GM21619 (cell line): ENCODE measurements around the gene SCUBE1.

ENCODE experiments used
- ATAC-seq: cut with Tn5 transposase; IDR thresholded peaks from one replicate; pipeline ENCODE4 v1.9.1; 2021; ENCODE audit not compliant: unreplicated experiment

The SCUBE1 gene

GRCh38 chr22:43180670-43181069 lies 162.5 kb downstream of the SCUBE1 start:
- ATAC-seq: no peak

DNA sequence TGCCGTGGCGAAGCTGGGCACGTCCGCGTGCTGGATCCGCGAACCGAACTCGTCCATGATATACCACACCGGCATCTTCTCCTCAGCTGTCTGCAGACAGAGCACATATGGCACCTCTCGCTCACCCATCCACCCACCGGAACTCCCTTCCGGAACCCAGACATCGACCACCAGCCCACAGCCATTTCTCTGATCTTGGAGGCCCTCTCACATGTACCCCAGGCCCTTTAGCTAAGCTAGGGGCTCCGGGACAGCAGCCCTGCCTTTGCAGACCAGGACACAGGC lies 163.3 kb downstream of the SCUBE1 start:
- no peak for ATAC-seq

DNA sequence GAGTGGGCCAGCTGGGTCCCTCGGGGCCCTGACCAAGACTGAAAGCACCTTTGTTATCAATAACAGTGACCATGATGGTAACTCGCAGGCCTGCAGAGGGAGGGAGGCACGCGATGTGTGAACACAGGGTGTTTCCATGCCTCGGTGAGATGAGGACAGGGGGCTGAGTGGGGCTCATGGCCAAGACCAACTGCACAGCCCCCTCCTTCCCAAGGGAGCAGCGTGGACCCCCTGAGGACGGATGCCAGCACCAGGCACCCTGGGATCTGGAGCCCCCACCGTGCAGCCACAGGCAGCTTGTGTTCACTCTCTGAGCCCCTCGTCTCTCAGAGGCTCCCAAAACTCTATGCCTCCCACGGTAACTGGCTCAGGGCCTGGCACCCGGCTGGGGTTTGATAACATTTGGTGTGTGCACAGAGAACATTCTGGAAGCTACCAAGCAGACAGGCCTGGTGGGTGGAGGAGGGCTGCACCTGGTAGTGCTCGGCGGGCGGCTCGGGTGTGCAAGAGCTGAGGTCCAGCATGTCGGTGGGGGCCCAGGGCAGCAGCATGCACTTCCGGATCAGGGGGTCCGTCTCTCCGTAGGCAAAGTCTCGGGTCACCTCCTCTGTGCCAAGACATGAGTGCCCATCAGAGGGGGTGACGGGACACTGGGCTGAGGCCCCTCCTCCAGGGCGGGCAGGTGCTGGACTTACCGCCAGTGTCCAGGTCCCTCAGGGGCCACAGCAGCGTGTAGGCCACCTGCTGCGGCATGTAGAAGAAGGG lies 163.8 kb downstream of the SCUBE1 start:
- no peak for ATAC-seq

GRCh38 chr22:43177479-43177878 lies 165.7 kb downstream of the SCUBE1 start:
- no peak for ATAC-seq

- no peak for ATAC-seq
Measured at GRCh38 chr22:43176090-43176489, 167.1 kb downstream of the SCUBE1 start.

DNA sequence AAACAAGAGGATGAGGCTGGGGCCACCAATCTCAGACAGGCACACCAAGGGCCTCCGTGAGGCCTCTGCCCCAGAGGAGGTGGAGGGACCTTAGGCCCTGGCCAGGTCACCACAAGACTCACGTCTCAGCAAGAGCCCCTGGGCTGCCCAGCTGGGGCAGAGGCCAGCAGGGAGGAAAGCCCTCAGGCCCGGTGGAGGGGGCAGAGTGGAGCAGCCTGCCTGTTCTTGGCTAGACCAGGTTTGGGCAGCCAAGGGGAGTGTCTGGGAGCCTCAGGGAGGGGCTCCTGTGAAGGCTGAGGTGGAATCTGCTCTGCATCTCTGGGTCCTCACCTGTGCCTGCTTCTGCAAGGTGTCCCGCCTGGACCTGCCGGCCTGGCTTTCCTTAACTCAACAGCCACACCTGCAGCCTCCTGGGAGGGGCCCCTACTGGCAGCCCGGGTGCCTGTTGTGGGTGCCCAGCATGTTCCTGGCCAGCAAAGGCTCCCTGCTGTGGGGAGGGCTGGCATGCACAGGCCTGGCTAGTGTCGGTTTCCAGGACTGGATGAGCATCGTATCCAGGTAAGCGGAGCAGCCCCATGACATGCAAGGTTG lies 168.1 kb downstream of the SCUBE1 start:
- no peak for ATAC-seq

GRCh38 chr22:43173976-43174720 lies 169.0 kb downstream of the SCUBE1 start:
- no peak for ATAC-seq

GRCh38 chr22:43173566-43173965 lies 169.6 kb downstream of the SCUBE1 start:
- ATAC-seq: no peak

DNA sequence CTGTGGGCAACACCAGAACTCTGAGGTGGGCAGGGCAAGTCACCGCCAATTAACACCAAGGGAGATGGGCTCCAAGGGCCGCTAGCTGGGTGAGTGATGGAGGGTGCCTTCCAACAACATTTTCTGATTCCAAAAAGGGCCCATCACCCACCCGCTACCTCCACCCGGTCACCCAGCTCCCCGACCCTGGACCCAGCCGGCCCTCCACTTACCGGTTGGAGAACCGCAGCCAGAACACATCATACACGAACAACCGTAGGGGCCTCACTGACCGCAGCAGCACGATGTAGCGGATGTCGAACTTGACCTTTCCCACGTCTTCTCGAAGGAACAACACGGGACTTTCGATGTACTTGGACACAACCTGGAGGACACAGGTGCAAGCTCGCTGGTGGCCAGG lies 171.0 kb downstream of the SCUBE1 start:
- ATAC-seq: no peak

- ATAC-seq: no peak
Measured at GRCh38 chr22:43171607-43172006, 171.6 kb downstream of the SCUBE1 start.

GRCh38 chr22:43171019-43171491 lies 172.1 kb downstream of the SCUBE1 start:
- no peak for ATAC-seq

GRCh38 chr22:43170131-43170480 lies 173.1 kb downstream of the SCUBE1 start:
- no peak for ATAC-seq

DNA sequence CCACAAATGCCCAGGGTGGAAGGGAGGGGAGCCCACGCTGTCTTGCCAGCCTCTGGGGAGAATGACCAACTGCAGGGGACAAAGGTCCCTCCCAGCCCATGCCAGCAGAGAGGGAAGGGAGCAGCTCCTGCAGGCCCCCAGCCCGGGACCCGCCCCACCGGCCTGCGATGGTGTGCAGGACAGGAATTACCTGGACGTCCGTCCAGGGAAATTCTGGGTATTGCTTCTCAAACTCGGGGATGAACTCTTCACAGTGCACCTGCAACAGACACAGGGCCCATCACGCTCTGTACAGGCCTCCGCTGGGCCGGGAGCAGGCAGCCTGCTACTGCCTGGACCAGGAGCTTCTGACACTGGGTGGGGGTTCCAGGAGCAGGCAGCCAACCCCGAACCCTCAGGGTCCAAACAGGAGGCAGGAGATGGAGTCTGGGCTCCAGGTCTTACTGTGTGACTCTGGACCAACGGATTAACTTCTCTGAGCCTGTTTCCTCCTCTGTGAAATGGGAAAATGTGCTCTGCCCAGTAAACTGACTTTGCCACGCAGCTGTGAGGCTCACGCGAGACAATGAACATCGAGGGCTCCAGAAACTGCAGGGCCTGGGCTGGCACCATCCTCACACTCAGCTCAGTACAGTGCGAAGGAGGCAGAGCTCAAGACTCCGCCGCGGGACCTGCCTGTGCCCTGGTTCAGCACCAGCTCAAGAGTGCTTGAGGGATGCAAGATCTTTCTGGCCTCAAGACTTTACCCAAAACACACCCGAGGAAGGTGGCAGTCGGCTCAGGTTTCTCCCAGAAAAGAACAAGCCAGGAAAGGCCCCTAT lies 173.7 kb downstream of the SCUBE1 start:
- no peak for ATAC-seq

DNA sequence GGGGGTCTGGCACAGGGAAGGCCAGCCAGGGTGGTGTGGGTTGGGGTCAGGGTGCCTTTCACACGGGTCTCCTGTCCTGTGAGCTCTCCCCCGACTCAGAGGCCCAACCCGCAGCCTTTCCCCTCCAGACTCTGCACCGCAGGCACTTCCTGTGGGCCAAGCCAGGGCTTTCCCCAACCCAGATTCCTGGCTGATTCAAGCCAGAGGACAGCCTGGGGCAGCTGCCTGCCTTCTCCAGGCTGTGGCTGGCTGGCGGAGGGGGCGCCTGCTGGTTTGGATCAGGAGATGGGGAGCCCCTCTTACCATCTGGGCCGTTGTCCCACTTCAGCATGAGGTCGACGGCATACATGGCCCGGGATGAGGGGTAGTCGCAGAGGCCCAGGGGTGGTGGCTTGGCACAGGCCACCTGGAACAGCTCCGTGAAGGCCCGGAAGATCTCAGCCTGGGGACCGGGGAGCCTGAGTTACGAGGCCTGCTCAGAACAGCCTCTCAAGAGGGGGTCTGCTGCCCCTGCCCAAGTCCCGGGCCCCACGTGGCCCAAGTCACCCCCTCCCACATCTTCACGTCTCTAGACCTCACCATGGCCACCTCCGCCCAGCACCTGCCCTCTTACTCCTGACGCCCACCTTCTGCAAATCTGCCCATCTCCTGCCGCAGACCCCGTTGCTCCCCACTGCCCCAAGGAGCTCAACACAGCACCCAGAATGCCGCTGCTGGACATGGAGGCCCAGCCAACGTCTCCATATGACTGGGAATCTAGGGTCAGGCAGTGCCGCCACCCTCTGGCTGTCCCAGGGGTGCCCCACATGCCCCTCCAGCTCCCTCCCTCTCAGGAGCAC lies 174.5 kb downstream of the SCUBE1 start:
- ATAC-seq: no peak

GRCh38 chr22:43167001-43167589 lies 176.1 kb downstream of the SCUBE1 start:
- ATAC-seq: no peak

DNA sequence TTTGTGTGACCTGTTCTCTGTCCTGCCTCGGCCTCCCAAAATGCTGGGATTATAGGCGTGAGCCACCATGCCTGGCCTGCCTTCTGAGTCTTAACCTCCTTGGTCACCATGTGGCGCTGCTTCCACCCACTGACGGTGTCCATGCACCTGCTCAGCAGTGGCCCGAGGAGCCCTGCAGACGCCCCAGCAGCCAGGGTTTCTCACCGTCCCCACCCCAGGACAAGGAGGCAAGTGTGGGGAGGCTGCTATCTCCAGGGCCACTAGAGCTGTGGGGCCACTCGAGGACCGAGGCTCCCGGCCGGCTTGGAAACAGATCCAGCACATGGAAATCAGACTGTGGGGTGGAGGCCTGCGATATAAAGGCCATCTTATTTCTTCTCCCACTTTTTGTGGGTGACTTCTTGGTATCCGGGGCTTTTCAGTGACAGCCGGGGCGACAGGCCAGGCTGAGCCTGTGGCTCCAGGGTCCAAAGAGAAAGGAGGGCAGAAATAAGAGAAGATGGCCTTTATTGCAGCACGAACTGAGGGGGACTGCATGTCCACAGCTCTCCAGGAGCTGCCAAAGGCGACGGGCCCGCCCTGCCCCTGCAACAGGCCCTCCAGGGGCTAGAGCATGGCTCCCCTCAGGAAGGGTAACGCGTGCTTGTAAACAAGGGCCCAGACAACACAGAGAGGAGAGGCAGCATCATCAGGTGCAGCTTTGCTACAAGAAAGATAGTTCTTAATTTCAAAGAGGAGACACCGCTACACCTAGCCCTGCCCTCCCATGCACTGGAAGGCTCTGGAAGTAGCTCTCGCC lies 176.8 kb downstream of the SCUBE1 start:
- ATAC-seq: no peak

DNA sequence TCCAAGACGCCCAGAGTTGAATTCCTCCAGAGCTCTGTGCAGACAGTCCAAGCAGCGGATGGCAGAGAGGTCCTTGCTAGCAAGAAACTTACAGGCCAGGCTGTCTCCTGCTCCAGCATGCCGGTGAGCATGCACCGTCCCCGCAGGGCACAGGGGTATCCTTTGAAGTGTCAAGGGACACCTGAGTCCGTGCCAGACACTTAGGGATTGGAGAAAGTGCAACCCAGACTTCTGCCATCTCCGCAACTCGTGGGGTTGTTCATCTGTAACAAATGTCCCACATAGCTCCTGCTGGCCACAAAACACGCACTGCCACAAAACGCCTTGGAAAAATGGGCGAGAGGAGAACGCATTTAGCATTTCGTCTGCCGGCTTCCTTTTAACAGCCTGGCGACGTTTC lies 178.5 kb downstream of the SCUBE1 start:
- ATAC-seq: no peak

DNA sequence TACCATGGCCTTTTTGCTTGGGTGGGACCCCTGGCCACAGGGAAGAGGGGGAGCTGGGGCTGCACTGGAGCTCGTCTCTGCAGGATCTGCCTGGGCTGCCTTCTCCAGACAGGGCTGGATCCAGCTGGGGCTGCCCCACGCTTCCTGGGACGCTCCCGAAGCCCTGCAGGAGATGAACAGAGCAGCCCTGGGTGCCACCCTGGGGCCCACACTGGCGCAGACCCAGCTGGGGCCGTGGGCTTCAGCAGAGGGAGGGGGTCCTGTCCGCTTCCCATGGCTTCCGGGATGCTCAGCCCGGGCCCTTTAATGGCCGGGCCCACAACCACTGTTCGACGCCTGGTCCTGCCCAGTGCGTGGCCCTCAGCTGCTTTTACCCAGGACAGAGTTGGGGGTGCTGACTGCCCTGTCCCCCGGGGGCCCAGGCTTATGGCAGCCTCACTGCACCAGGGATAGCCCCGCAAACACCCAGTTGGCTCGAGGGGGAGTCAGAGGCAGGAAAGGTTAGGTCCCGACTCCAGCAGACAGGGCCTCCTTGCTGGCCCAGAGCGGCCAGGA lies 179.9 kb downstream of the SCUBE1 start:
- no peak for ATAC-seq
